ENCODE data around the gene CDH4. TPM values are rescaled to one million over a fixed set of nuclear protein-coding genes. Genes with fewer than 3 reads are reported as not detected.

Gene CDH4
- total and polyA plus RNA-seq, 5 donors from 2014 or later: 0.07 to 0.69 (median 0.49) TPM; not detected in 1

DNA sequence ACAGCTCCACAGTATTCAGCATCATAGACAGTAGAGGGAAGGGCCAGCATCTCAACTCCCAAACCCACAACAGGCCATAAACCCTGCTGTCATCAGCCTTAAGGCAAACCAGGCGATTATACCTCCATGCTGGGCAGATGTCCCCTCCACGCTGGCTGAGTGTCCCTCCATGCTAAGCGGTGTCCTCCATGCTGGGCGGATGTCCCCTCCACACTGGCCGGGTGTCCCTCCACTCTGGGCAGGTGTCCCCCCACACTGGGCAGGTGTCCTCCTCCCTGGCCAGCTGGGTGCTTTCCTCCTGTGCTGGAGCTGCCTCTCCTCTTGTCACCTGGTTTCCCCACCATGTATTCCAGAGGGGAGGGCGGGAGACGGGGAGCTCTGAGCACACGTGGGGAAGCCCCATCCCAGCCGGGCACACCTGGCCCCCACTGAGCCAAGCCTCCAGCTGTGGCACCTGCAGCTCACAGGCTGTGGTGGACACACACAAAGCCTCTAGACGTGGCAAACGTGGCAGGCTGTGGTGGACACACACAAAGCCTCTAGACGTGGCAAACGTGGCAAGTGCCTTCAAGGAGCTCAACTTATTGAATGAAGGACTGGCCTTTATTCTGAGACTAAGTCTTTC, 616.5 kb downstream of the CDH4 start:
- no peak overlapping the region for H3K4me3 ChIP-seq (ENCODE audit: low read depth, low read length)
- Mint-ChIP-seq H3K27ac (no peak overlapping the region), H3K4me3 (no peak overlapping the region), H3K27me3 (no peaks in the 10 kb centered on the region), H3K4me1 (no peaks in the 10 kb centered on the region), H3K9me3 (peaks cover 0 to 14% (median 3%) of the 10 kb centered on the region in 7 donors), H3K36me3 (no peaks in the 10 kb centered on the region)
- ATAC-seq (ENCODE audit: low read depth in 2 of 2) (no peak), DNase-seq (no peak)
- H3K9me3 ChIP-seq (ENCODE audit: control insufficient read depth in 2 of 2, low read length in 2 of 2): peaks cover 5 to 15% of the 10 kb centered on the region in 2 experiments
- no peaks in the 10 kb centered on the region for H3K36me3 ChIP-seq (ENCODE audit: control insufficient read depth, insufficient read depth, low read length)
- no peaks in the 10 kb centered on the region for H3K27me3 ChIP-seq (ENCODE audit: control insufficient read depth, insufficient read depth, low read length)
- H3K4me1 ChIP-seq (ENCODE audit: control insufficient read depth, insufficient read depth, low read length, poor library complexity, severe bottlenecking): no peaks in the 10 kb centered on the region
- no peak overlapping the region for H3K27ac ChIP-seq (ENCODE audit: insufficient read depth, low read length, poor library complexity, severe bottlenecking)

DNA sequence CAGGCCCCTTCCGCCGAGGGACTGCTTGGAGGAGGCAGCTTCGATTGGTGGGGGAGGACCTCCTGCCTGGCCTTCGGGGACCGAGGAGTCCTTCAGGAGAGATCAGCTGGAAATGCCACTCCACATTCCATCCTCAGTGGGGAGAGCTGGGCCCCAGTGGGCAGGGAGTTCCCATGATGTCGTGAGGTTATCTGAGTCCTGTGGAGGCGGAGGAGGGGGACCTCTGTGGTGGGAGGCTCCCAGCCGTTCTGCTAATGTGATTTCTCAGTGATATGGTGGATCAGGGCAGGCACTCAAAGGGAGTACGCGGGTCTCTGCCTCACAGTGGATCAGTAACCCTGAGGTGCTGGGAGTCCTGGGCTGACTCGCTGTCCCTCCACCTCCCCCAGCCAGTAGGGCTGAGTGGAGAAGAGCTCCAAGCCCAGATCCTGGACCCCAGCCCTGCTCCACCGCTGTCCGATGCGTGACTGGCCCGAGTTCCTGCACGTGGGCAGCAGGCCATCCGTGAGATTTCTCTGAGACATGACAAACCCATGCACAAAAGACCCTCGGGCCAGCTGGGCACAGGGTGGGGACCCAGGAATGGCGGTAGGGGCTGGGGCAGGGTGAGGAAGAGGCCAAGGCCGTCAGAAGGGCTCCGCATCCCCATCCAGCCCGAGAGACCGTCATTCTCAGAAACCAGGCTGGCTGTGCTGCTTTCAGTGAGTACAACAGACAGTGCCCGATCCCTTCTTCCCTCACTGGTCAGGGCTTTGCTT, 617.9 kb downstream of the CDH4 start:
- Histone ChIP-seq H3K36me3 (ENCODE audit: control insufficient read depth, insufficient read depth, low read length) (no peaks in the 10 kb centered on the region), H3K4me1 (ENCODE audit: control insufficient read depth, insufficient read depth, low read length, poor library complexity, severe bottlenecking) (no peaks in the 10 kb centered on the region), H3K4me3 (ENCODE audit: low read depth, low read length) (no peak overlapping the region), H3K9me3 (ENCODE audit: control insufficient read depth in 2 of 2, low read length in 2 of 2) (peaks cover 5 to 11% of the 10 kb centered on the region in 2 experiments), H3K27me3 (ENCODE audit: control insufficient read depth, insufficient read depth, low read length) (no peaks in the 10 kb centered on the region), H3K27ac (ENCODE audit: insufficient read depth, low read length, poor library complexity, severe bottlenecking) (no peak overlapping the region)
- Mint-ChIP-seq H3K27me3 (no peaks in the 10 kb centered on the region), H3K27ac (no peak overlapping the region), H3K4me1 (no peaks in the 10 kb centered on the region), H3K9me3 (peaks cover 0 to 14% (median 3%) of the 10 kb centered on the region in 7 donors), H3K36me3 (no peaks in the 10 kb centered on the region), H3K4me3 (no peak overlapping the region)
- DNase-seq (no peak), ATAC-seq (ENCODE audit: low read depth in 2 of 2) (no peak)

DNA sequence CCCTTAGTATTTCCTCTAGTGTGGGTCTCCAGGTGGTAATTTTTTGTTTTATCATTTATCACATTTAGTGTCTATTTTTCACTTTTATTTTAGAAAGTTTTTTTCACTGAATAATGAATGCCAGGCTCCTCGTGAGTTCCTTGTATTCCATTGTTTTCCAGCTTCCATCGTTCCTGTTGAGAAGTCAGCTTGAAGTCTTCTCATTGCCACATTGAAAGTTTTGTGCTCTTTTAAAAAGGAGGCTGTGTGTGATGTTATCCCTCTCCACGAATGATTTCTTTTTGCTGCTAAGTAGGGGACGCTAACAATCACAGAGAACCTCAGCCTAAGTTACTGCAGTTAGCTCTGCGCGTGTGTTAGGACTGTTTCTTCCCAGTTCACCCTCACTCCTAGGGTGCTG, 619.1 kb downstream of the CDH4 start:
- Mint-ChIP-seq H3K4me3 (no peak overlapping the region), H3K36me3 (no peaks in the 10 kb centered on the region), H3K4me1 (no peaks in the 10 kb centered on the region), H3K27me3 (no peaks in the 10 kb centered on the region), H3K27ac (no peak overlapping the region), H3K9me3 (peaks cover 0 to 6% (median 0%) of the 10 kb centered on the region in 7 donors)
- H3K9me3 ChIP-seq (ENCODE audit: control insufficient read depth in 2 of 2, low read length in 2 of 2): no peaks in the 10 kb centered on the region
- H3K4me3 ChIP-seq (ENCODE audit: low read depth, low read length): no peak overlapping the region
- DNase-seq (no peak), ATAC-seq (ENCODE audit: low read depth in 2 of 2) (no peak)
- H3K27ac ChIP-seq (ENCODE audit: insufficient read depth, low read length, poor library complexity, severe bottlenecking): no peak overlapping the region
- H3K4me1 ChIP-seq (ENCODE audit: control insufficient read depth, insufficient read depth, low read length, poor library complexity, severe bottlenecking): no peaks in the 10 kb centered on the region
- H3K27me3 ChIP-seq (ENCODE audit: control insufficient read depth, insufficient read depth, low read length): no peaks in the 10 kb centered on the region
- H3K36me3 ChIP-seq (ENCODE audit: control insufficient read depth, insufficient read depth, low read length): no peaks in the 10 kb centered on the region

DNA sequence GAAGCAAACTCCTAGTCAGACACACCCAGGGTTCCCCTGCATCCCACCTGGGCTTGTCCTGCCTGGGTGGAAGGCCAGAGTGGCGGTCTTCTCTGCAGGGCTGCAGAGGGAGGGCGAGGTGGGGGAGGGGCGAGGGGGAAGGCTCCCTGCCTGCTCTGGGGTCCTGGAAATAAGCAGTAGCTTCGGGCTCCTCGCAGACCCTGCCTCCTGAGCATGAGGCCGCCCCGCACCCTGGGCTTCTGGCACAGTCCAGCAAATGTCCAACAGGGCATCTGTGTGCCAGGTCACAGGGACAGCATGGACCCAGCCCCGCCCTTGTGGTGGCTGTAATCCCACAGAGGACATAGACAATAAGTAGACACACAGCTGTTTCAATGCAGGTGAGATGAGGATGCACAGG, 619.9 kb downstream of the CDH4 start:
- Histone ChIP-seq H3K27me3 (ENCODE audit: control insufficient read depth, insufficient read depth, low read length) (no peaks in the 10 kb centered on the region), H3K9me3 (ENCODE audit: control insufficient read depth in 2 of 2, low read length in 2 of 2) (no peaks in the 10 kb centered on the region), H3K36me3 (ENCODE audit: control insufficient read depth, insufficient read depth, low read length) (no peaks in the 10 kb centered on the region), H3K27ac (ENCODE audit: insufficient read depth, low read length, poor library complexity, severe bottlenecking) (no peak overlapping the region), H3K4me3 (ENCODE audit: low read depth, low read length) (no peak overlapping the region), H3K4me1 (ENCODE audit: control insufficient read depth, insufficient read depth, low read length, poor library complexity, severe bottlenecking) (no peaks in the 10 kb centered on the region)
- H3K27ac Mint-ChIP-seq: no peak overlapping the region
- no peaks in the 10 kb centered on the region for H3K27me3 Mint-ChIP-seq
- ATAC-seq (ENCODE audit: low read depth in 2 of 2): no peak
- peaks cover 0 to 1% (median 0%) of the 10 kb centered on the region in 7 donors for H3K9me3 Mint-ChIP-seq
- no peaks in the 10 kb centered on the region for H3K36me3 Mint-ChIP-seq
- no peak overlapping the region for H3K4me3 Mint-ChIP-seq
- no peak for DNase-seq
- H3K4me1 Mint-ChIP-seq: no peaks in the 10 kb centered on the region

DNA sequence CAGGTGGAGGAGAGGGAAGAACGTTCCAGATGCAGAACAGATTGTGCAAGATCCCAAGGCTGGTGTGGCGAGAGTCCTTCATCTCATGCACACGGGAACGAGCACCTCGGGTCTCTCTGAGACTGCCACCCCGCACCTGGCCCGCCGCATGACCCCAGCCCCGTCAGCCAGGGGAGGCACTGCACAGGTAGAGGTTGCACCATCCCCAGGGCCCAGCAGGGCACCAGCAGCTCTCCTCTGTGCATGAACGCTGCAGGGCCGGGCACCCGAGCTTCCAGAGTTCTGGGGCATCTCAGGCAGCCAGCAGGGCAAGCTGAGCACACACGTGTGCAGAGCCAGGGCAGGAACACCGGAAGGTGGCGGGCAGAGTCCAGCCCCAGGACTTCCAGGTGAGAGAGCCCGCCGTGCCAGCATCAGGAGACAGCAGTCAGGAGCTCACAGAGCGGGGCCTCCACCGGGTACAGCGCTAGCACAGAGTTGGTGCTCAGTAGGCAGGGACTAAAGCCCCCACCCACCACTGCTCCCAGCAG, 620.4 kb downstream of the CDH4 start:
- Mint-ChIP-seq H3K4me1 (no peaks in the 10 kb centered on the region), H3K36me3 (no peaks in the 10 kb centered on the region), H3K4me3 (no peak overlapping the region), H3K27me3 (no peaks in the 10 kb centered on the region), H3K9me3 (no peaks in the 10 kb centered on the region), H3K27ac (no peak overlapping the region)
- no peak overlapping the region for H3K27ac ChIP-seq (ENCODE audit: insufficient read depth, low read length, poor library complexity, severe bottlenecking)
- no peaks in the 10 kb centered on the region for H3K36me3 ChIP-seq (ENCODE audit: control insufficient read depth, insufficient read depth, low read length)
- no peak overlapping the region for H3K4me3 ChIP-seq (ENCODE audit: low read depth, low read length)
- H3K9me3 ChIP-seq (ENCODE audit: control insufficient read depth in 2 of 2, low read length in 2 of 2): no peaks in the 10 kb centered on the region
- ATAC-seq (ENCODE audit: low read depth in 2 of 2) (no peak), DNase-seq (no peak)
- no peaks in the 10 kb centered on the region for H3K4me1 ChIP-seq (ENCODE audit: control insufficient read depth, insufficient read depth, low read length, poor library complexity, severe bottlenecking)
- no peaks in the 10 kb centered on the region for H3K27me3 ChIP-seq (ENCODE audit: control insufficient read depth, insufficient read depth, low read length)

DNA sequence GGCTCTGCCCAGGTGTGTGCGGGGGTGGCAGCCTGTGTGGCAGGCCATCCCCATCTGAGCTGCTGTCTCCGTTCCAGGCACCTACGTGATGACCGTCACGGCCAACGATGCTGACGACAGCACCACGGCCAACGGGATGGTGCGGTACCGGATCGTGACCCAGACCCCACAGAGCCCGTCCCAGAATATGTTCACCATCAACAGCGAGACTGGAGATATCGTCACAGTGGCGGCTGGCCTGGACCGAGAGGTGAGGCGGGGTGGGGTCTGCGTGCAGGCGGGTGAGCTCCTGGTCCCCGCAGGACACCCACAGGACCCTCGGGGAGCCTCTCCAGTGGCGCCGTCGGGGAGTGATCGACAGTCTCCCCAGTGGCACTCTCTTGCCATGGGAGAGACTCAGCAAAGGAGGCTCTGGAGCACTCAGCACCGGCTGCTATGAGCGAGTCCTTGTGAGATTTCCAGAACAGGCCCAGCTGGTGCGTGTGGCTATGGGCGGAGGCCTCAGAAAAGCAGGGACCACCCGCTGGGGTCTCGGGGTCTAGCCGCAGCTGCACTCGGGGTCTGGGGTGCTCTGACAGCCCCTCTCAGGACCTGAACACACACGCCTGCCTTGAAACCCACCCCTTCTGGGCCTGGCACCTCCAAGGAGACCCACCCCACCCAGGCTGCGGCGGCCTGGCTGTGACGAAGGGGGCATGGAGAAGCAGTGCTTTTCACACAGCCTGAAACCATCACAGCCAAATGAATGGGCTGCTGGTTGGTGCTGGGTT, 621.8 kb downstream of the CDH4 start:
- Histone ChIP-seq H3K27ac (ENCODE audit: insufficient read depth, low read length, poor library complexity, severe bottlenecking) (no peak overlapping the region), H3K27me3 (ENCODE audit: control insufficient read depth, insufficient read depth, low read length) (no peaks in the 10 kb centered on the region), H3K4me1 (ENCODE audit: control insufficient read depth, insufficient read depth, low read length, poor library complexity, severe bottlenecking) (no peaks in the 10 kb centered on the region), H3K36me3 (ENCODE audit: control insufficient read depth, insufficient read depth, low read length) (no peaks in the 10 kb centered on the region), H3K9me3 (ENCODE audit: control insufficient read depth in 2 of 2, low read length in 2 of 2) (no peaks in the 10 kb centered on the region), H3K4me3 (ENCODE audit: low read depth, low read length) (no peak overlapping the region)
- DNase-seq: no peak
- H3K36me3 Mint-ChIP-seq: no peaks in the 10 kb centered on the region
- no peaks in the 10 kb centered on the region for H3K9me3 Mint-ChIP-seq
- no peak overlapping the region for H3K4me3 Mint-ChIP-seq
- no peak overlapping the region for H3K27ac Mint-ChIP-seq
- no peaks in the 10 kb centered on the region for H3K4me1 Mint-ChIP-seq
- no peak for ATAC-seq (ENCODE audit: low read depth in 2 of 2)
- no peaks in the 10 kb centered on the region for H3K27me3 Mint-ChIP-seq

DNA sequence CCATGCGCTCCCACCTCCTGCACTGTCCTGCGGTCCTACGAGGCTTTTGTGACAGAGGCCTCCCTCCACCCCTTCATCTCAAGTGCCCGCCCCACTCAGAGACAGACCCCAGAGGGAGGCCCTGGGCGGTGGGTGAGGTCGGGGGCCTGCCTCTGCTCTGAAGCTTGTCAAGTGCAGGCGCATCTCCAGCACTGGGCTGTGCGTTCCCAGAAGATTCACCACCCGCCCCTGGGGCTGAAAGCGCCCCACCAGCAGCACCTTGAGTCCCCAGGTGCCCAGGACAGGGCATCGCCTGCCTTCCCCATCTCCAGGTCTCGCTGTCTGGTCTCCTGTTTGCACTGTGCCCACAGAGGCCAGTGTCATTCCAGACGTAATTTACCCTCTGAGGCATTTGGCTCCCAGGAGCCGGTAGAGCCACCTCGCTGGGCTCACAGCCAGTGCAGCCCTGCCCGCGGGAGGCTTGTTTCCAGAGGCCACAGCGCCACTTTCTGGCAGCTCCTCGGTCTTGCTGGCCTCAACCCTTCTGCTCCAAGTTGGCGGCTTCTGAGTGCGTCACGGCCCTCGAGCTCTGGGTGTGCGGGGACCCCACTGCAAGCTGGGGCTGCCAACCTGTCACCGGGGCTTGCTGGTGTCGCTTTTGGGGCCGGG, 622.5 kb downstream of the CDH4 start:
- Histone ChIP-seq H3K4me3 (ENCODE audit: low read depth, low read length) (no peak overlapping the region), H3K9me3 (ENCODE audit: control insufficient read depth in 2 of 2, low read length in 2 of 2) (no peaks in the 10 kb centered on the region), H3K27ac (ENCODE audit: insufficient read depth, low read length, poor library complexity, severe bottlenecking) (no peak overlapping the region), H3K36me3 (ENCODE audit: control insufficient read depth, insufficient read depth, low read length) (no peaks in the 10 kb centered on the region), H3K4me1 (ENCODE audit: control insufficient read depth, insufficient read depth, low read length, poor library complexity, severe bottlenecking) (no peaks in the 10 kb centered on the region), H3K27me3 (ENCODE audit: control insufficient read depth, insufficient read depth, low read length) (no peaks in the 10 kb centered on the region)
- no peaks in the 10 kb centered on the region for H3K4me1 Mint-ChIP-seq
- ATAC-seq (ENCODE audit: low read depth in 2 of 2): no peak
- no peak overlapping the region for H3K4me3 Mint-ChIP-seq
- no peak overlapping the region for H3K27ac Mint-ChIP-seq
- H3K9me3 Mint-ChIP-seq: no peaks in the 10 kb centered on the region
- no peaks in the 10 kb centered on the region for H3K27me3 Mint-ChIP-seq
- DNase-seq: no peak
- no peaks in the 10 kb centered on the region for H3K36me3 Mint-ChIP-seq

All from CD4-positive, CD25-positive, alpha-beta regulatory T cell (primary cell).